ENCODE data around the gene SLC9A3.

The SLC9A3 gene

GRCh38 chr5:548256-548655, 24.0 kb upstream of the SLC9A3 start:
- H3K36me3 ChIP-seq (ENCODE audit: control insufficient read depth in 2 of 2, insufficient read depth in 1 of 2, low read length in 2 of 2) = no peaks in the 10 kb centered on the region
- no peaks in the 10 kb centered on the region for H3K4me1 ChIP-seq (ENCODE audit: control insufficient read depth, insufficient read depth, low read length)
- TF ChIP-seq ZNF423 (tag by site-specific recombination; IDR thresholded peaks at IDR 0.05) (no peak), OSR2 (tag by site-specific recombination; IDR thresholded peaks at IDR 0.05) (no peak), GLIS1 (tag by site-specific recombination; IDR thresholded peaks at IDR 0.05) (no peak), ZNF645 (tag by site-specific recombination; IDR thresholded peaks at IDR 0.05) (no peak), ZNF76 (tag by site-specific recombination; IDR thresholded peaks at IDR 0.05; ENCODE audit: borderline replicate concordance, low read depth) (no peak), ZNF391 (tag by site-specific recombination; IDR thresholded peaks at IDR 0.05; ENCODE audit: borderline replicate concordance, low read depth) (no peak), ZXDB (tag by site-specific recombination; IDR thresholded peaks at IDR 0.05) (no peak), ZNF692 (tag by site-specific recombination; IDR thresholded peaks at IDR 0.05) (no peak), GLI2 (tag by site-specific recombination; IDR thresholded peaks at IDR 0.05; ENCODE audit: borderline replicate concordance, low read depth) (no peak), ZNF704 (tag by site-specific recombination; IDR thresholded peaks at IDR 0.05) (no peak), ZNF169 (tag by site-specific recombination; IDR thresholded peaks at IDR 0.05) (no peak), ZNF311 (tag by site-specific recombination; IDR thresholded peaks at IDR 0.05; ENCODE audit: borderline replicate concordance) (no peak), ZNF350 (tag by site-specific recombination; IDR thresholded peaks at IDR 0.05) (no peak), ZBTB26 (tag by site-specific recombination; optimal IDR thresholded peaks at IDR 0.05) (no peak)
- H3K9me3 ChIP-seq (ENCODE audit: control insufficient read depth, insufficient read depth, low read depth, low read length) = no peaks in the 10 kb centered on the region
- ChIA-PET CTCF (no interaction called here), POLR2A (interaction anchor here (0.5 kb wide), 1 partner anchor 151 kb away, joined by 3 read pairs; no protein-coding TSS in a partner anchor)
- no peak overlapping the region for H3K4me3 ChIP-seq (ENCODE audit: low read depth, low read length)
- H3K27ac ChIP-seq (ENCODE audit: extremely low read depth, low read depth, low read length) = no peak overlapping the region

- ChIA-PET POLR2A (no interaction called here), CTCF (no interaction called here)
- no peak overlapping the region for H3K27ac ChIP-seq (ENCODE audit: extremely low read depth, low read depth, low read length)
- H3K4me1 ChIP-seq (ENCODE audit: control insufficient read depth, insufficient read depth, low read length) = no peaks in the 10 kb centered on the region
- no peaks in the 10 kb centered on the region for H3K36me3 ChIP-seq (ENCODE audit: control insufficient read depth in 2 of 2, insufficient read depth in 1 of 2, low read length in 2 of 2)
- TF ChIP-seq FEZF1 (tag by site-specific recombination; IDR thresholded peaks at IDR 0.05) (no peak), ZNF26 (tag by site-specific recombination; IDR thresholded peaks at IDR 0.05) (no peak), ZBTB7A (tag by site-specific recombination; IDR thresholded peaks at IDR 0.05; ENCODE audit: low read depth) (no peak), ZNF585B (tag by site-specific recombination; IDR thresholded peaks at IDR 0.05) (no peak), ZNF155 (tag by site-specific recombination; IDR thresholded peaks at IDR 0.05) (no peak), TRIM28 (IDR thresholded peaks at IDR 0.05; ENCODE audit: borderline replicate concordance, low read length) (no peak), ZNF335 (tag by site-specific recombination; conservative IDR thresholded peaks at IDR 0.05) (no peak)
- H3K4me3 ChIP-seq (ENCODE audit: low read depth, low read length) = no peak overlapping the region
- no peaks in the 10 kb centered on the region for H3K9me3 ChIP-seq (ENCODE audit: control insufficient read depth, insufficient read depth, low read depth, low read length)
Measured at GRCh38 chr5:547086-547924, 23.1 kb upstream of the SLC9A3 start.
